Measurements from ENCODE around the gene TMEM171. TPM values are rescaled to one million over a fixed set of nuclear protein-coding genes. Genes with fewer than 3 reads are reported as not detected.

Gene TMEM171
- total RNA-seq, 1 experiment from 2014 or later, result 20.8 TPM

- no peak for TF ChIP-seq CTCF (IDR thresholded peaks at IDR 0.05; ENCODE audit: unreplicated experiment)
- H3K4me3 Mint-ChIP-seq (ENCODE audit: low read depth, unreplicated experiment), result no peak overlapping the region
- no TSS peak for BruUV-seq (replicated peaks)
- H3K27me3 Mint-ChIP-seq (ENCODE audit: unreplicated experiment), result no peaks in the 10 kb centered on the region
- peaks cover 22% of the 10 kb centered on the region for H3K4me1 Mint-ChIP-seq (ENCODE audit: low read depth, unreplicated experiment)
- intact Hi-C loops (cut with micrococcal nuclease; ENCODE audit: unreplicated experiment), result no loop called here
- H3K27ac Mint-ChIP-seq (ENCODE audit: unreplicated experiment), result no peak overlapping the region
- H3K36me3 Mint-ChIP-seq (ENCODE audit: insufficient read depth, unreplicated experiment), result peaks cover 35% of the 10 kb centered on the region
- no peak for DNase-seq
- no peaks in the 10 kb centered on the region for H3K9me3 Mint-ChIP-seq (ENCODE audit: low read depth, unreplicated experiment)
- CTCF ChIA-PET, result interaction anchor here (1.0 kb wide), 1 partner anchor 75 kb away, joined by 3 read pairs; no protein-coding TSS in a partner anchor
Observed at GRCh38 chr5:73126381-73126780, 6.0 kb downstream of the TMEM171 start.

- BruUV-seq (replicated peaks), result no TSS peak
- CTCF ChIA-PET, result interaction anchor here (0.7 to 1.0 kb wide), 2 partner anchors 75 to 682 kb away, joined by 3 read pairs; no protein-coding TSS in a partner anchor
- Mint-ChIP-seq H3K36me3 (ENCODE audit: insufficient read depth, unreplicated experiment) (peaks cover 29% of the 10 kb centered on the region), H3K9me3 (ENCODE audit: low read depth, unreplicated experiment) (no peaks in the 10 kb centered on the region), H3K4me3 (ENCODE audit: low read depth, unreplicated experiment) (no peak overlapping the region), H3K27ac (ENCODE audit: unreplicated experiment) (no peak overlapping the region), H3K27me3 (ENCODE audit: unreplicated experiment) (no peaks in the 10 kb centered on the region), H3K4me1 (ENCODE audit: low read depth, unreplicated experiment) (peaks cover 17% of the 10 kb centered on the region)
- intact Hi-C loops (cut with micrococcal nuclease; ENCODE audit: unreplicated experiment), result no loop called here
- TF ChIP-seq CTCF (IDR thresholded peaks at IDR 0.05; ENCODE audit: unreplicated experiment), result no peak
- DNase-seq, result no peak
Observed at GRCh38 chr5:73126957-73127356, 6.6 kb downstream of the TMEM171 start.

GRCh38 chr5:73129143-73129542, 8.8 kb downstream of the TMEM171 start:
- no peaks in the 10 kb centered on the region for H3K9me3 Mint-ChIP-seq (ENCODE audit: low read depth, unreplicated experiment)
- no TSS peak for BruUV-seq (replicated peaks)
- no peaks in the 10 kb centered on the region for H3K27me3 Mint-ChIP-seq (ENCODE audit: unreplicated experiment)
- peaks cover 20% of the 10 kb centered on the region for H3K36me3 Mint-ChIP-seq (ENCODE audit: insufficient read depth, unreplicated experiment)
- no peak overlapping the region for H3K4me3 Mint-ChIP-seq (ENCODE audit: low read depth, unreplicated experiment)
- no peak for TF ChIP-seq CTCF (IDR thresholded peaks at IDR 0.05; ENCODE audit: unreplicated experiment)
- H3K4me1 Mint-ChIP-seq (ENCODE audit: low read depth, unreplicated experiment), result peaks cover 16% of the 10 kb centered on the region
- DNase-seq, result no peak
- intact Hi-C loops (cut with micrococcal nuclease; ENCODE audit: unreplicated experiment), result no loop called here
- CTCF ChIA-PET, result no interaction called here
- no peak overlapping the region for H3K27ac Mint-ChIP-seq (ENCODE audit: unreplicated experiment)

- no peak for DNase-seq
- intact Hi-C loops (cut with micrococcal nuclease; ENCODE audit: unreplicated experiment), result no loop called here
- BruUV-seq (replicated peaks), result no TSS peak
- Mint-ChIP-seq H3K27me3 (ENCODE audit: unreplicated experiment) (no peaks in the 10 kb centered on the region), H3K27ac (ENCODE audit: unreplicated experiment) (no peak overlapping the region), H3K36me3 (ENCODE audit: insufficient read depth, unreplicated experiment) (peaks cover 15% of the 10 kb centered on the region), H3K9me3 (ENCODE audit: low read depth, unreplicated experiment) (no peaks in the 10 kb centered on the region), H3K4me1 (ENCODE audit: low read depth, unreplicated experiment) (peaks cover 17% of the 10 kb centered on the region), H3K4me3 (ENCODE audit: low read depth, unreplicated experiment) (no peak overlapping the region)
- CTCF ChIA-PET, result no interaction called here
- no peak for TF ChIP-seq CTCF (IDR thresholded peaks at IDR 0.05; ENCODE audit: unreplicated experiment)
Observed at GRCh38 chr5:73130811-73131210, 10.4 kb downstream of the TMEM171 start.
